AG04450 (cell line): ENCODE data around the gene FDX2. TPM values are rescaled to one million over a fixed set of nuclear protein-coding genes. Genes with fewer than 3 reads are reported as not detected.
A peak's percentile ranks its signal among the peaks of the same experiment; 100 is the strongest.
"Not testable (repeated sequence)": the region's sequence is repeated elsewhere in the genome, so short reads cannot be mapped to it uniquely, and the experiment has no call there.

Experiments
- CTCF ChIA-PET: fragments of 300-600, 350-600 bp; formaldehyde crosslinking; extraction: SDS; loops from one replicate; lab custom pipeline; 2022; ENCODE audit warnings: antibody characterized with exemption, inconsistent platforms; lab: Charles Lee
- POLR2A ChIA-PET: fragments of 350-600 bp; formaldehyde crosslinking; extraction: SDS; loops from one replicate; lab custom pipeline; 2021; ENCODE audit warnings: antibody characterized with exemption, inconsistent platforms; lab: Yijun Ruan, JAX
- DNase-seq: peaks from one replicate; pipeline ENCODE4 v3.0.0-alpha.2; 2011; ENCODE audit warnings: low read depth, low spot score
- H3K27ac ChIP-seq: one replicate; pipeline ENCODE4 v1.5.1; 2012; ENCODE audit warnings: low read depth, low read length, control low read depth
- H3K27me3 ChIP-seq: one replicate; pipeline ENCODE4 v1.6.0; 2012; ENCODE audit warnings: low read length; ENCODE audit not compliant: control insufficient read depth, insufficient read depth
- H3K4me3 ChIP-seq: 2 replicates; pipeline ENCODE4 v1.5.1; 2011; ENCODE audit warnings: mild to moderate bottlenecking, low read depth, low read length, control low read depth
- H3K9me3 ChIP-seq: 2 replicates; pipeline ENCODE4 v1.5.1; 2012; ENCODE audit warnings: low read length; ENCODE audit not compliant: control insufficient read depth, insufficient read depth
- CTCF ChIP-seq: IDR thresholded peaks from 2 replicates; pipeline ENCODE4 v1.5.1; 2011; ENCODE audit warnings: low read depth, low read length, control low read depth, inconsistent platforms
- polyA plus RNA-seq: library from polyadenylated mRNA; depleted of rRNA; stranded (reverse); fragments of >200 nt; gene quantifications from 2 replicates; pipeline ENCODE4 v1.2.3, GENCODE V29; 2011

Gene FDX2
- polyA plus RNA-seq, 1 experiment = 20.8 TPM

GRCh38 chr19:10338940-10339339 lies 23.1 kb upstream of the FDX2 start:
- POLR2A ChIA-PET = no interaction called here
- no peak for TF ChIP-seq CTCF
- H3K4me3 ChIP-seq = no peak overlapping the region
- CTCF ChIA-PET = interaction anchor here (0.7 to 1.1 kb wide), 2 partner anchors 80 to 139 kb away, joined by 3 to 6 read pairs; no protein-coding TSS in a partner anchor
- no peaks in the 10 kb centered on the region for H3K27me3 ChIP-seq
- no peaks in the 10 kb centered on the region for H3K9me3 ChIP-seq
- H3K27ac ChIP-seq = no peak overlapping the region
- no peak for DNase-seq

GRCh38 chr19:10336725-10337124 lies 20.9 kb upstream of the FDX2 start:
- H3K27me3 ChIP-seq, H3K27ac ChIP-seq, CTCF ChIA-PET, H3K4me3 ChIP-seq, DNase-seq, H3K9me3 ChIP-seq: not testable (repeated sequence)
- POLR2A ChIA-PET = interaction anchor here (0.7 kb wide), 1 partner anchor 47 kb away, joined by 8 read pairs; no protein-coding TSS in a partner anchor

- Histone ChIP-seq H3K9me3 (no peaks in the 10 kb centered on the region), H3K27me3 (no peaks in the 10 kb centered on the region), H3K4me3 (no peak overlapping the region; the same call in 1 of the 2 replicates), H3K27ac (no peak overlapping the region)
- POLR2A ChIA-PET = interaction anchor here (1.1 kb wide), 1 partner anchor 76 kb away, joined by 5 read pairs; no protein-coding TSS in a partner anchor
- TF ChIP-seq CTCF = no peak
- DNase-seq = no peak
- CTCF ChIA-PET = interaction anchor here (0.7 to 1.1 kb wide), 3 partner anchors 35 to 66 kb away, joined by 3 to 5 read pairs (median 4); no protein-coding TSS in a partner anchor
These were observed 19.7 kb upstream of the FDX2 start for GRCh38 chr19:10335352-10335985.

- H3K27ac ChIP-seq = no peak overlapping the region
- TF ChIP-seq CTCF = peak; percentile 33; the same call in 1 of the 2 replicates
- CTCF ChIA-PET = interaction anchor here (0.7 to 1.9 kb wide), 6 partner anchors 20 to 404 kb away, joined by 3 to 6 read pairs (median 4); no protein-coding TSS in a partner anchor
- H3K9me3 ChIP-seq = no peaks in the 10 kb centered on the region
- H3K27me3 ChIP-seq = no peaks in the 10 kb centered on the region
- POLR2A ChIA-PET = interaction anchor here (0.6 to 3.5 kb wide), 8 partner anchors 17 to 141 kb away, joined by 3 to 25 read pairs (median 6); partner anchors contain the start of genes ICAM4, ICAM5 and TYK2
- peak overlapping the region; percentile 89 for H3K4me3 ChIP-seq
- DNase-seq = peak; percentile 89
These were observed 19.0 kb upstream of the FDX2 start for GRCh38 chr19:10334588-10335351.

- no peaks in the 10 kb centered on the region for H3K27me3 ChIP-seq
- DNase-seq = no peak
- peak overlapping the region; percentile 89 for H3K4me3 ChIP-seq
- POLR2A ChIA-PET = interaction anchor here (0.6 to 3.5 kb wide), 28 partner anchors 7 to 1187 kb away, joined by 3 to 25 read pairs (median 5); partner anchors contain the start of genes ICAM1, ICAM4, ICAM5 and TYK2
- TF ChIP-seq CTCF = no peak
- no peaks in the 10 kb centered on the region for H3K9me3 ChIP-seq
- CTCF ChIA-PET = interaction anchor here (0.6 to 1.9 kb wide), 8 partner anchors 19 to 403 kb away, joined by 3 to 7 read pairs (median 4); partner anchors contain the start of gene ICAM1
- H3K27ac ChIP-seq = peak overlapping the region; percentile 39
These were observed 18.2 kb upstream of the FDX2 start for GRCh38 chr19:10333758-10334587.
